ENCODE measurements around the gene FAM209B.
"Not testable (repeated sequence)": the region's sequence is repeated elsewhere in the genome, so short reads cannot be mapped to it uniquely, and the experiment has no call there.

The FAM209B gene

DNA sequence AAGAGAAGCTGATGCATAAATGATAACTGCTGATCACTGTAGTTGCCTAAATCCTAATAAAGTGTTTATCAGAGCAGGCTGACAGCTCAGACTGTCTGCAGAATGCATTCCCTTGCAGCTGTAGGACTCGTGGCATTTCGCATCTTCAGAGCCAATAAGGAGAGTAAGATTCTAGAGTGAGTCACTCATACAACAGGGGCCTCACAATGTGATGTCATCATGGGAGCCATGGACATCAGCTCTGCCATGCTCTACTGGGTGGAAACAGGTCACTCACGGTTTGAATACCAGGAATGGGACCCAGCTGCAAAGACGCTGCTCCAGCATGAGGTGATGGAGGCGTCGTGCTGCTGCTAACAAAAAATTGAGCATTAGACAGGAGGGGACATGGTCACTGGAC, 7.4 kb downstream of the FAM209B start:
- no peak for DNase-seq (ENCODE audit: low read depth)

DNA sequence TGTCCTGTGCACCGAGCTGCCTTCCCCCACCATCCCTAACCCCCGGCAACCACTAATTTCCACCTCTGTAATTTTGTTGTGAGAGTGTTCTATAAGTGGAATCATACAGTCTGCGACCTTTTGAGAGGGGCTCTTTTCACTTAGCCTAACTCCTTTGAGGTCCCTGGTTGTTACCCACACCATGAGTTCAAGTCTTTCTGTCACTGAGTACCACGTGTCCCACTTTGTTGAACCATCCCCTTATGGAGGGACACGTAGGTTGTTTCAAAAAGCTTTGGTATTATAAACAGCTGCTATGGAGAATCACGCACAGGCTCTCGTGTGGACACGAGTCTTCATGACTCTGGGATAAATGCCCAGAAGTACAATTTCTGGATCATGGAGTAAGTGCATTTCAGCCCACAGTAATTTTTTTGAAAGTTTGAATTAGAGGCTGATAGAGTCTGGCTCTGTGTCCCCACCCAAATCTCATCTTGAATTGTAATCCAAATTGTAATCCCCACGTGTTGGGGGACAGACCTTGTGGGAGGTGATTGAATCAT, 9.5 kb downstream of the FAM209B start:
- DNase-seq (ENCODE audit: low read depth): no peak

DNA sequence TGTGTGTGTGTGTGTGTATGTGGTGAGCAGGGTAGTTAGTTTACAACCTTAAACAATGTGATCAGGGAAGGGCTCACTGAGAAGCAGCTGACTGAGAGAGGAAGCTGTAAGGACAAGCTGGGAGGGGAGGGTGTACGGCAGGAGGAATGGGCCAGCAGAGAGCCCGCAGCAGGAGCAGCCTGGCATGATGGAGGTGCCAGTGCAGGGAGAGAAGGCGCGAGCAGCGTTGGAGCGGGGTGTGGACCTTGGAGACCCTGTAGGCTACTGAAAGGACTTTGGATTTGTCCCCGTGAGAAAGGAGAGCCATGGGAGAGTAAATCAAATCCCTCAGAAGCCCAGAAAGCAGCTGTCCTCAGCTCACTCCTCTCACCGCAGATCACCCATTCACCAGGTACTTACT, 18.5 kb downstream of the FAM209B start:
- no peak for DNase-seq (ENCODE audit: low read depth)

DNA sequence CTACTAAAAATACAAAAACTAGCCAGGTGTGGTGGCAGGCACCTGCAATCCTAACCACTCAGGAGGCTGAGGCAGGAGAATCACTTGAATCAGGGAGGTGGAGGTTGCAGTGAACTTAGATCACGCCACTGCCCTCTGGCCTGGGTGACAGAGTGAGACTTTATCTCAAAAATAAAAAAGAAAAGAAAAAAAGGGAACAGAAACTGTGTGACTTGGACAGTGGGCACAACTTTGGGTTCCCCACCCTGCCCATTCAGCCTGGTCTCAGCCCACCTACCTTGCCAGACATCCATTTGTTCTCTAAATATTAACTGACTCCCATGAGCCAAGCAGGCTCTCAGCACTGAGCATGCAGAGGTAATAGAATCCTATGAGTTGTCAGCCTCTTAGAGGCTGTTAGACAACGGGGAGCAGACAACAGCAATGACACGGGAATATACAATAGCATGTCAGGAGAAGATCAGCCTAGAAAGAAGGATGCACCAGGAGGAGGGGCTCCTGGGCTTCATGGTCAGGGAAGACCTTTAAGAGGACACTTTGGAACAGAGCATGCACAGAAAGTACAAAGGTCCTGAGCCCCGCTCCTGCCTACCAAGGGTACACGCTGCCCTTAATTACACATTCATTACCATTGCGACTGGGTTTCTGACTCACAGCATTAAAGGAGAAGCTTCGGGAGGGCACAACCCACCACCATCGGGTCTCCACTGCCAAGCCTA, 20.0 kb downstream of the FAM209B start:
- no peak for DNase-seq (ENCODE audit: low read depth)

DNA sequence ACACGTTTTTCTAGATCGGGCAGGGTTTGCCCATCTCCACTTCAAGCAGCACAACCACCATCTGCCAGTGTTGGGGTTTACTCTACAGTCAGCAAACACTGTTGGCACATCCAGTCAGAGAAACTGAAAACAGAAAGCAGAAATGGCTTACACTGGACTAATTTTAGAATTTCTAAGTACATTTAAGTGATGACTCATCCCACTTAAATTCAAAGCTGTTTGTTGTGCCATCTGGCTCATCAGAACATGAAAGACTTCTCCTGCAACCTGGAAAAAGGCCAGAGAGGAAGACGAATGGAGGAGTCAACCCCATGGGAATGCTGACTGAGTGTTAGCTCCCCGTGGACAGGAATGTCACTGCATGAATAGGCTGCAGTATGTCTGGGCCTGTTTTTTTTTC, 21.8 kb downstream of the FAM209B start:
- peak; percentile 83 for DNase-seq (ENCODE audit: low read depth)

DNA sequence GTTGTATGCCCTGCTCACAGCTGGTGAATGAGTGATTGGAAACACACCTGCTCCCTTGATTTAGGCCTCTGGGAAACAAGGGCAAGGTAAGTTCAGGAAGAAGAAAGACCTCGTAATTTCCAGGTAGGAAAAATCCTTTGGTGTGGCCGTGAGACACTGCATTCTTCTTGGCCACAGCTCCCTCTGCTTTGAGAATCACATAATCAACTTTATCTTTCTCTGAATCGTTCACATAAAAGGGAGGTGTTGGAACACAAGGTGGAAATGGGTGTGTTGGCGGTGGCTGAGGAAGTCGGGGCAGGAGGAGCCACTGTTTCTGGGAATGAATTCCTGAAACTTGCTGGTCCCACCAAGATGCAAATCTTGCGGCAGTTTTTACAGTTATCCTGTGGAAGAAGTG, 25.9 kb downstream of the FAM209B start:
- DNase-seq (ENCODE audit: low read depth): no peak

DNA sequence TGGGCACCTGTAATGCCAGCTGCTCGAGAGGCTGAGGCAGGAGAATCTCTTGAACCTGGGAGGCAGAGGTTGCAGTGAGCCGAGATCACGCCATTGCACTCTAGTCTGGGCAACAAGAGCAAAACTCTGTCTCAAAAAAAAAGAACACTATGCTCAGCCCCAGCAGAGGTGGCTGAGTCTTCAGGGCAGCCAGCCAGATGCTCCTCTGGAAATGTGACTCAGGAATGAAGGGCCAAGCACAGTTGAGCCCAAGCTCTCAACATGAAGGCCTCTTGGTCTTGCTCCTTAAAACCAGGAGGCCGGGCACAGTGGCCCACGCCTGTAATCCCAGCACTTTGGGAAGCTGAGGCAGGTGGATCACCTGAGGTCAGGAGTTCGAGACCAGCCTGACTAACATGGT, 31.5 kb downstream of the FAM209B start:
- not testable (repeated sequence) for DNase-seq (ENCODE audit: low read depth)

DNA sequence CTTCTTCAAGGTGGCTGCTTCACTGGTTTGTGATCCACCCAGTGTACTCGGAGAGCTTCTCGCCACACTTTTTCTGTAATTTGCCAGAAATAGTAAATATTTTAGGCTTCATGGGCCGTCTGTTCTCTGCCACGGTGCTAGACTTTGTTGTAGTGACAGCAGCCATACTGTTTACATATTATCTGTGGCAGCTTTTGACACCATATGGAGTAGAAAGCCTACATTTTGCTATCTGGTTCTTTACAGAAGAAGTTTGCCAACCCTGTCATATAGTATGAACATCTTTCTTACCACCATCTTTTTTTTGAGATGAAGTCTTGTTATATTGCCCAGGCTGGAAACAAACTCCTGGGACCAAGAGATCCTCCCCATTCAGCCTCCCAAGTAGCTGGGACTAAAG, 32.5 kb downstream of the FAM209B start:
- no peak for DNase-seq (ENCODE audit: low read depth)

DNA sequence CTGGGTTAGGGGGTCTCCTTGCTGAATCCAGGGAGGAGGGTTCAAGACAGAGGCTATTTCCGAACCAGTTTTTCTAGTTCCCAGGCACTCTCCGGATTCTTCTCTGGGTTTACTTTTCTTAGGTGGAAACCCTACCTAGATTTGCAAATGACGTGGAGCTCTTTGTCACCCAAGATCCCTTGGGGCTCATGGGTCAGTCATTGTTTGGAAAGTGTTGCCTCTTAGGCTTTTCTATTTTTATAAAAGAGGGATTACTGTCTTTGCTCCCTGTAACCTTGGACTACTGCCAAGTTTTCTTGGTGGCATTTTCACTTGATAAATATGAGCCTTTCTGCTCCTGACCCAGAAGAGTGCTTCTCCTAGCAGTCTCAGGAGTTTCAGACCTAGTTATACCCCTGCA, 33.6 kb downstream of the FAM209B start:
- DNase-seq (ENCODE audit: low read depth): no peak

DNA sequence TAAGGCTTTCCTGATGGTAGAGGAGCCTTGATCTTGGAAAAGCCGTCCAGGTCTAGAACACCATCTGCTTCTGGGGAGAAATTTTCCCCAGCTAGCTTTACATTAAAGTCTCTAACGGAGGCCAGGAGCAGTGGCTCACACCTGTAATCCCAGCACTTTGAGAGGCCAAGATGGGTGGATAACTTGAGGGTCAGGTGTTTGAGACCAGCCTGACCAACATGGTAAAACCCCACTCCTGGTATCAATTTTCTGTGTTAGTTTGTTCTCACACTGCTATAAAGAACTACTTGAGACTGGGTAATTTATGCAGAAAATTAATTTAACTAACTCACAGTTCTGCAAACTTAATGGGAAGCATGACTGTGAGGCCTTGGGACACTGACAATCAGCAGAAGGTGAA, 37.8 kb downstream of the FAM209B start:
- DNase-seq (ENCODE audit: low read depth): no peak

DNA sequence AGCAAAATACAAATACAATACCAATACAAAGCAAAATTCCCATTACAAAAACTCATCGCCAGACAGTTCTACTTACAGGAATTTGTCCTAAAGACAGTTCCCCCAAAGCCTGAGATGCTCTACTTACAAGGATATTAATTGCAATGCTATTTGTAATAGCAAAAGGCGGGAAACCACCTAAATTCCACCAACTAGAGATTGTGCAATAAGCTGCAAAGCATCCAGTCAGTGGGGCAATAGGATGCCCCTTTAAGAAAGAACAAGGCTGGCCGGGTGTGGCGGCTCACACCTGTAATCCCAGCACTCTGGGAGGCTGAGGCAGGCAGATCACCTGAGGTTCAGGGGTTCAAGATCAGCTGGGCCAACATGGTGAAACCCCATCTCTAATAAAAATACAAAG, 39.1 kb downstream of the FAM209B start:
- no peak for DNase-seq (ENCODE audit: low read depth)

DNA sequence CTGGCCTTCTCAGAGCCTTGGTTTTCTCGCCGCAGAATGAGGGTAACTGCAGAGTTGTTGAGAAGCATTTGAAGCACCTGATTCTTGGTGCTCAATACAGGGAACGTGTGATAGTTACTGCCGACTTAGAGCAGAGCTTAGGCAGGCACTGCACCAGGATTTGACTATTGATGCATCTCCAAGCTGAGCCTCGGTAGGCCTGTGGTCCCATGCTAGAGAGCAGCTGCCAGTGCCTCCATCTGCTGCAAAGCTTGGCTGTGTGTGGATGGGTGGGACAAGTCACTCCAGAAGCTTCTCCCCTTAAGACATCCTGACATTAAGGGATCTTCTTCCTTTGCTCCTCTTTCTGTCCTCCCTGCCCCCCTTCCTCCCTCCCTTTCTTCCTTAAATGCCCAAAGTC, 40.9 kb downstream of the FAM209B start:
- no peak for DNase-seq (ENCODE audit: low read depth)

DNA sequence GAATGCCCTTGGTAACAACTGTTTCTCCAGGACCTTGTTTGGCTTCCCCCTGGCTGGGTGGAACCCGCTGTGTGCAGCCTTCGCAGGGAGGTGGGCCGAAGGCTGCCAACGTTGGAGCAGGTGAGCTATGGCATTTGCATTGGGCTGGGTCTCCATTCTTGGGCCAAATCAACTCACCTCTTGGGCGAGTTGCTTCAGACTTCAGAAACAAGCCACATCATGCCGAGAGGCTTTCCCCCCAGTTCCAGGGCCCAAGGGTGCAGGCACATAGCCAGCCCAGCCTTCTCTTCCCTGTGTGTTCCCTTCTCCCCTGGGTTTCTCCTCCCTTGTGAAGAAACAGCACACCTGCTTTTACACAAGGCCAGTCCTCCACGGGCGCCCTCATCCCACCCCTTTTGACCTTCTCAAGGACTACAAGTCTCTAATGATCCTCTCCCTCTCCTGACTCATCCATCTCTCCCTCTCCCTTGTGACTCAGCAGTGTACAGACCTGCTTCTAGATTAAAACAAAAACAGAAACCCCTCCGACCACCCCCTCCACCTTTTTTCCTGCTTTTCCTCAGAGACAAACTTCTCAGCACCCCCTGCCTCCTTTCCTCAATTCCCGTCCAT, 41.6 kb downstream of the FAM209B start:
- DNase-seq (ENCODE audit: low read depth): no peak

DNA sequence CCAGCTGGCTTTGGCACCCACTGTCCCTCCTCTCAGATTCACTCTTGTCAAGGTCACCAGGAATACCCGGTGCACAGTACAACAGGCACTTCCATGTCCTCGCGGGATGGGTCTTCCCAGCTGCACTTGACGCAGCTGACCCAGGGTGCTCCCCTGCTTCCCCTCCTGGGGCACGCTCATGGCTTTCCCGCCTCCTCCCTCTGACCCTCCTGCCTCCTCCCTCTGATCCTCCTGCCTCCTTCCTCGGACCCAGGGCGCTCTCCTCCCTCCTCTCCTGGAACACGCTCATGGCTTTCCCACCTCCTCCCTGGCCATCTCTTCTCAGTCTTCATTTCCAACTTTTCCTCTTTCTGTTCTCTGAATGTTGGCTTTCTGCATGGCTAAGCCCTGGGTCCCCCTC, 42.1 kb downstream of the FAM209B start:
- no peak for DNase-seq (ENCODE audit: low read depth)

DNA sequence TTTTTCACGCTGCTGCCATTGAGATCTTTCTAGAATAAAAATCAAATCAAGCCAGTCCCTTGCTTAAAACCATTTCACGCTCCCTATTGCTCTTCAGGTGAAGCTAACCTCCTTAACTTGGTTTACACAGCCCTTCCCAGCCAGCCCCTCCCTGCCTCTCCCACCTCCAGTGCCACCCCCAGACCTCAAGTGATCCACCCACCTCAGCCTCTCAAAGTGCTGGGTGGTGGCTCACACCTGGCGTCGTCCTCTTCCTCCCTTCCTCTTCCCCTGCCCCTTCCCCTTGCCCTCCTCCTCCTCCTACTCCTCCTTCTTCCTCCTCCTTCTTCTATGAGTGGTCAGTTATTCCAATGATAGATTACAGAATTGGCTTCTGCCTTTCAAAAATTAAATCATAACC, 42.9 kb downstream of the FAM209B start:
- no peak for DNase-seq (ENCODE audit: low read depth)

DNA sequence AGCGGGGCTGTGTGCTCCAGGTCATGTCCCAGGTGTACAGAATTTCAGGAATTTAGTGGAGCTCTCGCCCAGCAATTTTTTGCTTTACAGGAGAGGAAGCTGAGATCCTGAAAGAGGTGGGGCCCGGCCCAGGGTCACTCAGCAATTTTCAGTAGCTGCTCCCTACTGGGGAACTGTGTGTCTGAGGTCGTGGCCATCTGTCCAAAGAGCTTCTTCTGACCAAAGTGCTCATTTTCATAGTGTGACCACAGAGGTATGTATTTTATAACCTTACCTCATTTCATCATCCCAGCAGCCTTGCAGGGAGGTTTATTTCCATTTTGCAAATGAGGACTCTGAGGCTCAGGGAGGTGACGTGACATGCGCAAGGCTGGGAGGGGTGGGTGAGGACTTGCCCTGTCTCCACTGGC, 46.3 kb downstream of the FAM209B start:
- DNase-seq (ENCODE audit: low read depth): no peak

DNA sequence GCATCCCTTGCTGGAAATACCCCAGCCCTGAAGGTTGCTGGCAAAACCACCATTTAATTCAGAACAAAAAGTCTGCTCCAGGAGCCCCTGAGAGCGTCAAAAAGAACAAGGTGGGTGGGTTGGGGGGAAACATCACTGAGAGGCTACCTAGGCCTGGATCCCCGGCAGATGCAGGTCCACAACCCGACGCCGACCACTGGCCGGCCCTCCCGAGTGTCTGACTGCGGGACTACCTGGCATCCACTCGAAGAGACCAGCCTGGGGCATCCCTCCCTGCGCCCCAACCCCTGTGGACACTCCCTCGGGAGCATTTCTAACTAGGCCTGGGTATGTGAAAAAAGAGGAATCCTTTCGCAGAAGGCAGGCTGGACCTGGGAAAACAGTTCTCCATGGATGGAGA, 47.2 kb downstream of the FAM209B start:
- DNase-seq (ENCODE audit: low read depth): no peak

DNA sequence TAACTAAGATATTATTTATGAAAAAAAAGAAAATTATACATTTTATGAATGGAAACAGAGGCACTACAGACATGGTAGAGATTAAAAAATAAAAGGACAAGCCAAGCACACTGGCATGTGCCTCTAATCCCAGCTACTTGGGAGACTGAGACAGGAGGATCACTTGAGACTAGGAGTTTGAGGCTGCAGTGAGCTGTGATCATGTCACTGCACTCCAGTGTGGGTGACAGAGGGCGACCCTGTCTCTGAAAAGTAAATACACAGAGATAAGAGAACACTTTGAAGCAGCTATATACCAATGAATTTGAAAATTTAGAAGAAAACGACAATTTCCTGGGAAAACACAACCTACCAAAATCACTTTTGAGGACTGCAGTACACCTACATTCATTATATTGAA, 48.7 kb downstream of the FAM209B start:
- DNase-seq (ENCODE audit: low read depth): no peak

DNA sequence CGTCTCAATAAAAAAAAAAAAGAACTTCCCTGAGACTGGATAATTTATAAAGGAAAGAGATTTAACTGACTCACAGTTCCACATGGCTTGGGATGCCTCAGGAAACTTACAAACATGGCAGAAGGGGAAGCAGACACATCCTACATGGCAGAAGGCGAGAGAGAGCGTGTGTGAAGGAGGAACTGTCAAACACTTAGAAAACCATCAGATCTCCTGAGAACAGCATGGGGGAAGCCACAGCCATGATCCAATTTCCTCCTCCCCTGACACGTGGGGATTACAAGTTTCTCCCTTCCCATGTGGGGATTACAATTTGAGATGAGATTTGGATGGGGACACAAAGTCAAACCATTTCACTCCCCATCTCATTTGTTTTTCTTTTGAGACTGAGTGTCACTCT, 49.5 kb downstream of the FAM209B start:
- no peak for DNase-seq (ENCODE audit: low read depth)

DNA sequence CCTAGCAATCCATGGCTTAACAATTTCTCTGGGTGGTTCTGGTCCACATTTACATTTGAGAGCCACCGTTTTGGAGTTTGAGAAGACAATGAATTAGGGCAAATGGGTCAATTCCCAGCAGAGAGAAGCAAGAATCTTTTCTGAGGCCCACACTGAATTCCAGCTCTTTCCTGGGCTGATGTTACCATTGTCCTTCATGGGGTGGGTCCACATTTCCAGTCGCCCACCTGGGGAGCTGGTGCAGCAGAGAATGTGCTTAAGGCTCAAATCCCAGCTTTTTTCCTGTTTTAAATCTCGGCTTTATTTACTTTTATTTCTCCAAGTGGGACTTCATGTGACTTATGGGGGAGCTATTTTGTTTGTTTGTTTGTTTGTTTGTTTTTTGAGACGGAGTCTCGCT, 51.9 kb downstream of the FAM209B start:
- DNase-seq (ENCODE audit: low read depth): no peak

Data from HS-27A (cell line).